ENCODE results near the gene KARS1.

Gene KARS1

DNA sequence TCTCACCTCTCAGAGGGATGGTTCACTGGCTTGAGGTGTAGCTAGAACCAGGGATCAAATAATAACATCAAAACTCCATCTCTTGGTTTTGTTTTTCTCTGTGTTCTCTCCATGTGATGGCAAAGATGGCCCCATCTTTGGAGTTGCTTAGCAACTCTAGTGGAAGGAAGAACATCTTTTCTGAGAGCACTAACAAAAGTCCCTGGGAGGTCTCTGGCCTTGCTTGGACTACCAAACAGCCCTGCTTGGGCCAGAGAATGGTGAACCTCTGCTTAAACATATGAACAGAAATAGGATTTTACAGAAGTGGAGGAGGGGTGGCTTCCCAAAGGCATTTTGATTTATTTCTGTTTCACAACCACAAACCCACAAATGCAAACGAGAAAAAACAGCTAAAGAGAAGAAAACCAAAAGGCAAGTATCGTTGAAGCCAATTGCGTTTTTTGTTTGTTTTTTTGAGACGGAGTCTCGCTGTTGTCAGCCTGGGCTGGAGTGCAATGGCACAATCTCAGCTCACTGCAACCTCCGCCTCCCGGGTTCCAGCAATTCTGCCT, 68.1 kb downstream of the KARS1 start:
- DNase-seq (ENCODE audit: low read depth): no peak

- no peak for DNase-seq (ENCODE audit: low read depth)
Observed at GRCh38 chr16:75578725-75579124, 68.7 kb downstream of the KARS1 start.

- DNase-seq (ENCODE audit: low read depth): no peak
Observed at GRCh38 chr16:75578212-75578611, 69.3 kb downstream of the KARS1 start.

All from activated T-cell treated with anti-CD3 and anti-CD28 coated beads for 24 hours (primary cell).